GM23338 (cell line): ENCODE measurements around the gene EFCAB6.

ENCODE experiments used
- CREB1 ChIP-seq: fragments of 250-450 bp; sonication (Bioruptor Pico); IDR thresholded peaks from 2 replicates; pipeline ENCODE4 v1.5.0; 2020; ENCODE audit warnings: low read depth, mild to moderate bottlenecking, moderate library complexity
- EZH2 ChIP-seq: fragments of 200-600 bp; sonication (generic); IDR thresholded peaks from one replicate; pipeline ENCODE4 v1.8.0; 2017; ENCODE audit warnings: antibody characterized with exemption, mild to moderate bottlenecking, low read depth; ENCODE audit not compliant: unreplicated experiment
- EZH2phosphoT487 ChIP-seq: fragments of 200-600 bp; sonication (generic); IDR thresholded peaks from one replicate; pipeline ENCODE4 v1.8.1; 2018; ENCODE audit warnings: antibody characterized with exemption; ENCODE audit not compliant: unreplicated experiment
- JUNB ChIP-seq: IDR thresholded peaks from one replicate; pipeline ENCODE4 v1.6.1; 2016; ENCODE audit warnings: antibody characterized with exemption; ENCODE audit not compliant: unreplicated experiment
- NANOG ChIP-seq: IDR thresholded peaks from 2 replicates; pipeline ENCODE4 v1.6.1; 2016; ENCODE audit warnings: antibody characterized with exemption, borderline replicate concordance
- POLR2AphosphoS5 ChIP-seq: IDR thresholded peaks from 2 replicates; pipeline ENCODE4 v1.6.1; 2016; ENCODE audit warnings: antibody characterized with exemption, low read depth
- ZNF114 ChIP-seq: fragments of 250-450 bp; sonication (Bioruptor Pico); IDR thresholded peaks from 2 replicates; pipeline ENCODE4 v1.5.0; 2020; ENCODE audit warnings: mild to moderate bottlenecking, moderate library complexity
- ZNF331 ChIP-seq: fragments of 250-450 bp; sonication (Bioruptor Pico); IDR thresholded peaks from 2 replicates; pipeline ENCODE4 v1.5.0; 2020; ENCODE audit warnings: low read depth, mild to moderate bottlenecking, moderate library complexity
- TF ChIP-seq, protein P1 (sequence below), 2 experiments: fragments of 200-600 bp in 1 of 2; sonication (generic) in 1 of 2; conservative IDR thresholded peaks; 2 replicates each; pipeline versions ENCODE4 v1.5.1 to v1.6.1; 2016 to 2017; ENCODE audit warnings: antibody characterized with exemption in 2 of 2, low read depth in 2 of 2, mild to moderate bottlenecking in 2 of 2, moderate library complexity in 1 of 2
- TF ChIP-seq, protein P2 (sequence below): IDR thresholded peaks from 2 replicates; pipeline ENCODE4 v1.6.1; 2016; ENCODE audit warnings: antibody characterized with exemption
- TF ChIP-seq, protein P3 (sequence below): IDR thresholded peaks from one replicate; pipeline ENCODE4 v1.6.1; 2018; ENCODE audit warnings: antibody characterized with exemption; ENCODE audit not compliant: unreplicated experiment
- TF ChIP-seq, protein P4 (sequence below): fragments of 250-450 bp; sonication (Bioruptor Pico); IDR thresholded peaks from 2 replicates; pipeline ENCODE4 v1.5.0; 2020; ENCODE audit warnings: mild to moderate bottlenecking, moderate library complexity

DNA sequence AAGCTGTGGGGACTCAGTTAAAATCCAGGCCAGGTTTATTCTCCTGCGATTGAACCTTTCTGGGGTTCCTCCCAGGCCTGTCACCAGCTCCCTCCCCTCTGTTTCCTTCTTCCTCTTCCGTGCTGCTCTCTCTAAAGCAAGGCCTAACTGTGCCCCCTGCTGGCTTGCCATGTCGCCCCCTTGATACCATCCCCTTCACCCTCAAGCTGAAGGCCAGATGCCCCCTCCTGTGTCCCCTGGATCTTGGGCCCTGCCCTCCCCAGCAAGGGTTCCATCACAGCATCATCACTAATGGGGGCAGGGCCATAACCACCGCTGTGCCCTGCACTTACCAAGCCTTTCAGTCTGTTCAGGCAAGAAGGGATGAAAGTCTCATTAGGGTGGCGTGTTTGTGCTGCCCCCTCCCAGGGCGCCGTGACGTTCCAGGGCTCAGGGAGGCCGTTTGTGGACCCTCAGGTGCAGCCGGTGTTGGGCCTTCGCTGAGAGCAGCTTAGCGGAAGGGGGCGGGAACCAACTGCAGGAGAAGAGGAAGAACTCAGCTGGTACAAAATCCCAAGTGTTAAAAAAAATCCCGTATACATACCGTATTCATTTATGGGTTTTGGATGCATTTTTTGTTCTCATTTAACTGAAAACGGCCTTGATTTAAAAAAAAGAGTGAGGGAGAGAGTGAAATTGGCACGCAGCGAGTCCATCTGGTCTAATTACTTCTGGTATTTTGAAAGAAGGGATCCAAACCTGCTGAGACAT is 330.4 kb downstream of the EFCAB6 start:
- TF ChIP-seq, protein P1, sequence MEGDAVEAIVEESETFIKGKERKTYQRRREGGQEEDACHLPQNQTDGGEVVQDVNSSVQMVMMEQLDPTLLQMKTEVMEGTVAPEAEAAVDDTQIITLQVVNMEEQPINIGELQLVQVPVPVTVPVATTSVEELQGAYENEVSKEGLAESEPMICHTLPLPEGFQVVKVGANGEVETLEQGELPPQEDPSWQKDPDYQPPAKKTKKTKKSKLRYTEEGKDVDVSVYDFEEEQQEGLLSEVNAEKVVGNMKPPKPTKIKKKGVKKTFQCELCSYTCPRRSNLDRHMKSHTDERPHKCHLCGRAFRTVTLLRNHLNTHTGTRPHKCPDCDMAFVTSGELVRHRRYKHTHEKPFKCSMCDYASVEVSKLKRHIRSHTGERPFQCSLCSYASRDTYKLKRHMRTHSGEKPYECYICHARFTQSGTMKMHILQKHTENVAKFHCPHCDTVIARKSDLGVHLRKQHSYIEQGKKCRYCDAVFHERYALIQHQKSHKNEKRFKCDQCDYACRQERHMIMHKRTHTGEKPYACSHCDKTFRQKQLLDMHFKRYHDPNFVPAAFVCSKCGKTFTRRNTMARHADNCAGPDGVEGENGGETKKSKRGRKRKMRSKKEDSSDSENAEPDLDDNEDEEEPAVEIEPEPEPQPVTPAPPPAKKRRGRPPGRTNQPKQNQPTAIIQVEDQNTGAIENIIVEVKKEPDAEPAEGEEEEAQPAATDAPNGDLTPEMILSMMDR (conservative IDR thresholded peaks at IDR 0.05; ENCODE audit: low read depth in 2 of 2), result peak; percentile 34 to 55; a peak in 3 of 4 replicates
- TF ChIP-seq POLR2AphosphoS5 (no peak), EZH2phosphoT487 (no peak), CREB1 (CRISPR knock-in tag) (no peak), EZH2 (no peak), JUNB (no peak), ZNF331 (CRISPR knock-in tag) (no peak), ZNF114 (CRISPR knock-in tag) (no peak), NANOG (no peak)
- TF ChIP-seq, protein P2, sequence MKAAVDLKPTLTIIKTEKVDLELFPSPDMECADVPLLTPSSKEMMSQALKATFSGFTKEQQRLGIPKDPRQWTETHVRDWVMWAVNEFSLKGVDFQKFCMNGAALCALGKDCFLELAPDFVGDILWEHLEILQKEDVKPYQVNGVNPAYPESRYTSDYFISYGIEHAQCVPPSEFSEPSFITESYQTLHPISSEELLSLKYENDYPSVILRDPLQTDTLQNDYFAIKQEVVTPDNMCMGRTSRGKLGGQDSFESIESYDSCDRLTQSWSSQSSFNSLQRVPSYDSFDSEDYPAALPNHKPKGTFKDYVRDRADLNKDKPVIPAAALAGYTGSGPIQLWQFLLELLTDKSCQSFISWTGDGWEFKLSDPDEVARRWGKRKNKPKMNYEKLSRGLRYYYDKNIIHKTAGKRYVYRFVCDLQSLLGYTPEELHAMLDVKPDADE, result no peak
- TF ChIP-seq, protein P3, sequence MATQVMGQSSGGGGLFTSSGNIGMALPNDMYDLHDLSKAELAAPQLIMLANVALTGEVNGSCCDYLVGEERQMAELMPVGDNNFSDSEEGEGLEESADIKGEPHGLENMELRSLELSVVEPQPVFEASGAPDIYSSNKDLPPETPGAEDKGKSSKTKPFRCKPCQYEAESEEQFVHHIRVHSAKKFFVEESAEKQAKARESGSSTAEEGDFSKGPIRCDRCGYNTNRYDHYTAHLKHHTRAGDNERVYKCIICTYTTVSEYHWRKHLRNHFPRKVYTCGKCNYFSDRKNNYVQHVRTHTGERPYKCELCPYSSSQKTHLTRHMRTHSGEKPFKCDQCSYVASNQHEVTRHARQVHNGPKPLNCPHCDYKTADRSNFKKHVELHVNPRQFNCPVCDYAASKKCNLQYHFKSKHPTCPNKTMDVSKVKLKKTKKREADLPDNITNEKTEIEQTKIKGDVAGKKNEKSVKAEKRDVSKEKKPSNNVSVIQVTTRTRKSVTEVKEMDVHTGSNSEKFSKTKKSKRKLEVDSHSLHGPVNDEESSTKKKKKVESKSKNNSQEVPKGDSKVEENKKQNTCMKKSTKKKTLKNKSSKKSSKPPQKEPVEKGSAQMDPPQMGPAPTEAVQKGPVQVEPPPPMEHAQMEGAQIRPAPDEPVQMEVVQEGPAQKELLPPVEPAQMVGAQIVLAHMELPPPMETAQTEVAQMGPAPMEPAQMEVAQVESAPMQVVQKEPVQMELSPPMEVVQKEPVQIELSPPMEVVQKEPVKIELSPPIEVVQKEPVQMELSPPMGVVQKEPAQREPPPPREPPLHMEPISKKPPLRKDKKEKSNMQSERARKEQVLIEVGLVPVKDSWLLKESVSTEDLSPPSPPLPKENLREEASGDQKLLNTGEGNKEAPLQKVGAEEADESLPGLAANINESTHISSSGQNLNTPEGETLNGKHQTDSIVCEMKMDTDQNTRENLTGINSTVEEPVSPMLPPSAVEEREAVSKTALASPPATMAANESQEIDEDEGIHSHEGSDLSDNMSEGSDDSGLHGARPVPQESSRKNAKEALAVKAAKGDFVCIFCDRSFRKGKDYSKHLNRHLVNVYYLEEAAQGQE, result no peak
- TF ChIP-seq, protein P4, sequence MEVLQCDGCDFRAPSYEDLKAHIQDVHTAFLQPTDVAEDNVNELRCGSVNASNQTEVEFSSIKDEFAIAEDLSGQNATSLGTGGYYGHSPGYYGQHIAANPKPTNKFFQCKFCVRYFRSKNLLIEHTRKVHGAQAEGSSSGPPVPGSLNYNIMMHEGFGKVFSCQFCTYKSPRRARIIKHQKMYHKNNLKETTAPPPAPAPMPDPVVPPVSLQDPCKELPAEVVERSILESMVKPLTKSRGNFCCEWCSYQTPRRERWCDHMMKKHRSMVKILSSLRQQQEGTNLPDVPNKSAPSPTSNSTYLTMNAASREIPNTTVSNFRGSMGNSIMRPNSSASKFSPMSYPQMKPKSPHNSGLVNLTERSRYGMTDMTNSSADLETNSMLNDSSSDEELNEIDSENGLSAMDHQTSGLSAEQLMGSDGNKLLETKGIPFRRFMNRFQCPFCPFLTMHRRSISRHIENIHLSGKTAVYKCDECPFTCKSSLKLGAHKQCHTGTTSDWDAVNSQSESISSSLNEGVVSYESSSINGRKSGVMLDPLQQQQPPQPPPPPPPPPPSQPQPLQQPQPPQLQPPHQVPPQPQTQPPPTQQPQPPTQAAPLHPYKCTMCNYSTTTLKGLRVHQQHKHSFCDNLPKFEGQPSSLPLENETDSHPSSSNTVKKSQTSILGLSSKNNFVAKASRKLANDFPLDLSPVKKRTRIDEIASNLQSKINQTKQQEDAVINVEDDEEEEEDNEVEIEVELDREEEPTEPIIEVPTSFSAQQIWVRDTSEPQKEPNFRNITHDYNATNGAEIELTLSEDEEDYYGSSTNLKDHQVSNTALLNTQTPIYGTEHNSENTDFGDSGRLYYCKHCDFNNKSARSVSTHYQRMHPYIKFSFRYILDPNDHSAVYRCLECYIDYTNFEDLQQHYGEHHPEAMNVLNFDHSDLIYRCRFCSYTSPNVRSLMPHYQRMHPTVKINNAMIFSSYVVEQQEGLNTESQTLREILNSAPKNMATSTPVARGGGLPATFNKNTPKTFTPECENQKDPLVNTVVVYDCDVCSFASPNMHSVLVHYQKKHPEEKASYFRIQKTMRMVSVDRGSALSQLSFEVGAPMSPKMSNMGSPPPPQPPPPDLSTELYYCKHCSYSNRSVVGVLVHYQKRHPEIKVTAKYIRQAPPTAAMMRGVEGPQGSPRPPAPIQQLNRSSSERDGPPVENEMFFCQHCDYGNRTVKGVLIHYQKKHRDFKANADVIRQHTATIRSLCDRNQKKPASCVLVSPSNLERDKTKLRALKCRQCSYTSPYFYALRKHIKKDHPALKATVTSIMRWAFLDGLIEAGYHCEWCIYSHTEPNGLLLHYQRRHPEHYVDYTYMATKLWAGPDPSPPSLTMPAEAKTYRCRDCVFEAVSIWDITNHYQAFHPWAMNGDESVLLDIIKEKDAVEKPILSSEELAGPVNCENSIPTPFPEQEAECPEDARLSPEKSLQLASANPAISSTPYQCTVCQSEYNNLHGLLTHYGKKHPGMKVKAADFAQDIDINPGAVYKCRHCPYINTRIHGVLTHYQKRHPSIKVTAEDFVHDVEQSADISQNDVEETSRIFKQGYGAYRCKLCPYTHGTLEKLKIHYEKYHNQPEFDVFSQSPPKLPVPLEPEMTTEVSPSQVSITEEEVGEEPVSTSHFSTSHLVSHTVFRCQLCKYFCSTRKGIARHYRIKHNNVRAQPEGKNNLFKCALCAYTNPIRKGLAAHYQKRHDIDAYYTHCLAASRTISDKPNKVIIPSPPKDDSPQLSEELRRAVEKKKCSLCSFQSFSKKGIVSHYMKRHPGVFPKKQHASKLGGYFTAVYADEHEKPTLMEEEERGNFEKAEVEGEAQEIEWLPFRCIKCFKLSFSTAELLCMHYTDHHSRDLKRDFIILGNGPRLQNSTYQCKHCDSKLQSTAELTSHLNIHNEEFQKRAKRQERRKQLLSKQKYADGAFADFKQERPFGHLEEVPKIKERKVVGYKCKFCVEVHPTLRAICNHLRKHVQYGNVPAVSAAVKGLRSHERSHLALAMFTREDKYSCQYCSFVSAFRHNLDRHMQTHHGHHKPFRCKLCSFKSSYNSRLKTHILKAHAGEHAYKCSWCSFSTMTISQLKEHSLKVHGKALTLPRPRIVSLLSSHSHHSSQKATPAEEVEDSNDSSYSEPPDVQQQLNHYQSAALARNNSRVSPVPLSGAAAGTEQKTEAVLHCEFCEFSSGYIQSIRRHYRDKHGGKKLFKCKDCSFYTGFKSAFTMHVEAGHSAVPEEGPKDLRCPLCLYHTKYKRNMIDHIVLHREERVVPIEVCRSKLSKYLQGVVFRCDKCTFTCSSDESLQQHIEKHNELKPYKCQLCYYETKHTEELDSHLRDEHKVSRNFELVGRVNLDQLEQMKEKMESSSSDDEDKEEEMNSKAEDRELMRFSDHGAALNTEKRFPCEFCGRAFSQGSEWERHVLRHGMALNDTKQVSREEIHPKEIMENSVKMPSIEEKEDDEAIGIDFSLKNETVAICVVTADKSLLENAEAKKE (CRISPR knock-in tag), result no peak
